Activated CD4-positive, alpha-beta T cell treated with anti-CD3 and anti-CD28 coated beads for 36 hours (primary cell): ENCODE measurements around the gene INHBB. TPM values are rescaled to one million over a fixed set of nuclear protein-coding genes. Genes with fewer than 3 reads are reported as not detected.

Source experiments
- ATAC-seq: fragments of 200-7000 bp; cut with Tn5 transposase; one replicate; pipeline ENCODE4 v1.10.0; 2021; ENCODE audit warnings: mild to moderate bottlenecking, moderate library complexity
- CTCF ChIA-PET: fragments of 350-600 bp; sonication (Branson Sonifier 250); formaldehyde crosslinking; loops from one replicate; lab custom pipeline; 2021; ENCODE audit warnings: antibody characterized with exemption; lab: Charles Lee
- POLR2A ChIA-PET: fragments of 350-600 bp; sonication (Branson Sonifier 250); formaldehyde crosslinking; loops from one replicate; lab custom pipeline; 2021; ENCODE audit warnings: antibody characterized with exemption, inconsistent platforms; lab: Charles Lee
- DNase-seq: peaks from one replicate; pipeline ENCODE4 v3.0.0-alpha.2; 2020
- H3K27ac Mint-ChIP-seq: one replicate; pipeline ENCODE4 v1.8.0; 2021; ENCODE audit warnings: mixed read lengths
- H3K27me3 Mint-ChIP-seq: one replicate; pipeline ENCODE4 v1.8.0; 2021; ENCODE audit warnings: mixed read lengths
- H3K36me3 Mint-ChIP-seq: one replicate; pipeline ENCODE4 v1.8.0; 2021; ENCODE audit warnings: low read depth, mixed read lengths
- H3K4me1 Mint-ChIP-seq: one replicate; pipeline ENCODE4 v1.8.0; 2021; ENCODE audit warnings: mixed read lengths
- H3K4me3 Mint-ChIP-seq: one replicate; pipeline ENCODE4 v1.8.0; 2021; ENCODE audit warnings: mild to moderate bottlenecking, moderate library complexity, mixed read lengths
- H3K9me3 Mint-ChIP-seq: one replicate; pipeline ENCODE4 v1.8.0; 2021; ENCODE audit warnings: low read depth, mixed read lengths
- intact Hi-C, 2 experiments: fragments of 100-400 bp; cut with DNase I in 1 of 2; cut with micrococcal nuclease in 1 of 2; formaldehyde crosslinking; loops; one replicate each; pipeline versions ENCODE4 v1.14.2 to v1.15.1; 2022 to 2024; cut with DNase I, micrococcal nuclease
- total RNA-seq, 2 experiments: library from RNA; stranded (reverse); gene quantifications; one replicate each; pipeline ENCODE4 v1.2.3, GENCODE V29; 2021

INHBB gene
- total RNA-seq, 2 experiments from 2014 or later: not detected

DNA sequence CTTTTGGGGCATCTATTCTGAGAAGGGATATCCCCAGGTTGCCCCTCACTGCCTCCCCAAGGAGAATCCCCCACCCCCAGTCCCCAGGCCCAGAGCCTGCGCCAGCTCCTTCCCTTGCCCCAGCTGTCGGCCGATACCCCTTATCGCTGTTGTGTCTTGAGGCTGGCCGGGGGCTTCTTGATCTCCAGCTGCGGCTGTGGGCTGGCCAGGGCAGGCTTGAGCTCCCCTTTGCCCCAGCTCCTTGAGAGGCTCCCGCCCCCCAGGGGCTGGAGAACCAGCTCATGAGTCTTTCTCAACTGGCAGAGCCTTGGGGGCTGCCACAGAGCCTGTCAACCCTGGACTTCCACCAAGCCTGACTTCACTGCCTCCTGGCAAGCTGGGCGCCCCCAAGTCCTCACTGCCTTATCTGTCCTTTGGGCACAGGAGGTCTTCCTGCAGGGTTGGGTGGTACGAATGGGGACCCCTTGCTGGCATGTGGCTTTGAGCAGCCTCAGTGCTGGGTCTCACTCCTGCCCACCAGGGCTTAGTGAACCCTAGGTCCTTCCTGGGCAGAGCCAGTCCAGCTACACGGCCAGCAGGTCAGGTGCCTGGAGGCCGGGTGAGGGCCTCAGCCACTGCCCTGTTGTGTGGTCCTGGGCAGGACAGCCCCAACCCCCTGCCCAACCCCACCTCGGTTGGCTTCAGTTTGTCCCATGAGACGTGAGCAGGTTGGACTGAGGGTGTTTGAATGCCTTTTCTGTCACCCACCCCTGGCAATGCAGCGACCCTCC, 29.5 kb downstream of the INHBB start:
- no peak for DNase-seq
- H3K4me3 Mint-ChIP-seq: no peak overlapping the region
- POLR2A ChIA-PET: no interaction called here
- no peak for ATAC-seq
- no peaks in the 10 kb centered on the region for H3K36me3 Mint-ChIP-seq
- CTCF ChIA-PET: no interaction called here
- intact Hi-C loops: no loop called here
- H3K27ac Mint-ChIP-seq: no peak overlapping the region
- peaks cover 7% of the 10 kb centered on the region for H3K27me3 Mint-ChIP-seq
- H3K9me3 Mint-ChIP-seq: no peaks in the 10 kb centered on the region
- no peaks in the 10 kb centered on the region for H3K4me1 Mint-ChIP-seq

GRCh38 chr2:120376101-120376500, 30.2 kb downstream of the INHBB start:
- Mint-ChIP-seq H3K27ac (no peak overlapping the region), H3K9me3 (no peaks in the 10 kb centered on the region), H3K36me3 (no peaks in the 10 kb centered on the region), H3K27me3 (peaks cover 7% of the 10 kb centered on the region), H3K4me1 (no peaks in the 10 kb centered on the region), H3K4me3 (no peak overlapping the region)
- intact Hi-C loops: no loop called here
- DNase-seq: no peak
- ATAC-seq: no peak
- ChIA-PET CTCF (interaction anchor here (0.8 kb wide), 1 partner anchor 266 kb away, joined by 3 read pairs; no protein-coding TSS in a partner anchor), POLR2A (no interaction called here)

DNA sequence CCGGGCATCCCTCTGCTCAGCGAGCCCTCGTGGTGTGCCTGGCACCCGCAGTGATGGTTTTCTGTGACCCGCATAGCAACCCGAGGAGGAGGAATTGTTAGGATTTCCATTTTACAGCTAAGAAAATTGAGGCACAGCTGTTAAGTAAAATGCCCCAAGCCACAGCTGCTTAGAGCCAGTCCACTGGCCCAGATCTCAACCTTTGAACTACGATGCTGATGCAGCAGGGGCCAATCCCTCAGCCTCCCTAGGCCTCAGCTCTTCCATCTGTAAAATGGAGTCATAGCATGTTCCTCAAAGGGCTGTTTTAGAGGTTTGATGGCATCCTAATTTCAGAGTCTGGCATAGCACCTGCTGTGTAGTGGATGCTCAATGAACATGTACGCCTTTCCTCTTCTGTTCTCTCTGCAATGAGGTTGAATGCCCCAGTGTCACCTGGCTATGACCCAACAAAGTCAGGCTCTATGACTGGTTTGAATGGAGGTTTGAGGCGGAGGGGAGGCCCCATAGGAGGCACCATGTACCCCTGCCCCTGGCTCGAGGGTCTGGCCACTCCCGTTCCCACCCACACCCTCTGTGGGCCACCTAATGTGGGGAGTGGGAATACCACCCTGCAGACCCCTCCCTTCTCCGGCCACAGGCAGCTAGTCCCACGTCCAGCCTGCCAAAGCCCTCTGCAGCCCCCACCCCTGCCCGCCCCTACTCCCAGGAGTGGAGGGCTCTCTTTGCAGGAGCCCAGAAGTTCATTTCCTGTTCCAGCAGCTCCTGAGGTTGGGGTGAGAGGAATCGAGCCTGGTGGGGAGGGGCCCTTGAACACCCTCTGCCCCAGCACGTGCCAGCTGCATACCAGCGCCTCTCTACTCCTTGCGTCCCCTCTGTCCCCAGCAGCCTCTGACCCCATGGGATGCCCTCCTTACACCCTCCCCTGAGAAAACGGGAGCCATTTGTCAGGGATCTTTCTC, 31.0 kb downstream of the INHBB start:
- H3K4me3 Mint-ChIP-seq: no peak overlapping the region
- H3K27ac Mint-ChIP-seq: no peak overlapping the region
- ChIA-PET CTCF (interaction anchor here (0.8 kb wide), 1 partner anchor 267 kb away, joined by 3 read pairs; no protein-coding TSS in a partner anchor), POLR2A (no interaction called here)
- ATAC-seq (no peak), DNase-seq (no peak)
- H3K27me3 Mint-ChIP-seq: peaks cover 7% of the 10 kb centered on the region
- intact Hi-C loops: no loop called here
- H3K4me1 Mint-ChIP-seq: no peaks in the 10 kb centered on the region
- H3K9me3 Mint-ChIP-seq: no peaks in the 10 kb centered on the region
- no peaks in the 10 kb centered on the region for H3K36me3 Mint-ChIP-seq

DNA sequence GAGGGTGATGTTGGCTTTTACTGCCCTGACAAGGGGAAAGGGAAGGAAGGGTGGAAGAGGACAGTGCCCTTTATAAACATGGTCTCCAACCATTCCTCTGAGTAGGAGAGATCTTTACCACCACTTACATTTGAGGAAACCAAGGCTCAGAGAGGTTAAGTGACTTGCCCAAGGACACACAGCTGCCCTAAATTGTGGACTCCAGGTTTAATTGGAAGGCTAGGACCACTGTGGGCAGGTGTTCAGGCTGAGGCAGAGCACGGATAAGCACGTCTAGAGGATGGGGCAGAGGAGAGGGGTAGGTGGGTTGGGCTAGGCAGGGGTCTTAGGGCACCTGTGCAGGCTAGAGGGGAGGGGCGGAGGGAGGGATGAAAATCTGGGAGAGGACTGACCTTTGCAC, 32.7 kb downstream of the INHBB start:
- Mint-ChIP-seq H3K27ac (no peak overlapping the region), H3K36me3 (no peaks in the 10 kb centered on the region), H3K27me3 (peaks cover 7% of the 10 kb centered on the region), H3K4me3 (no peak overlapping the region), H3K4me1 (no peaks in the 10 kb centered on the region), H3K9me3 (no peaks in the 10 kb centered on the region)
- intact Hi-C loops: no loop called here
- ChIA-PET POLR2A (no interaction called here), CTCF (no interaction called here)
- DNase-seq: no peak
- no peak for ATAC-seq

DNA sequence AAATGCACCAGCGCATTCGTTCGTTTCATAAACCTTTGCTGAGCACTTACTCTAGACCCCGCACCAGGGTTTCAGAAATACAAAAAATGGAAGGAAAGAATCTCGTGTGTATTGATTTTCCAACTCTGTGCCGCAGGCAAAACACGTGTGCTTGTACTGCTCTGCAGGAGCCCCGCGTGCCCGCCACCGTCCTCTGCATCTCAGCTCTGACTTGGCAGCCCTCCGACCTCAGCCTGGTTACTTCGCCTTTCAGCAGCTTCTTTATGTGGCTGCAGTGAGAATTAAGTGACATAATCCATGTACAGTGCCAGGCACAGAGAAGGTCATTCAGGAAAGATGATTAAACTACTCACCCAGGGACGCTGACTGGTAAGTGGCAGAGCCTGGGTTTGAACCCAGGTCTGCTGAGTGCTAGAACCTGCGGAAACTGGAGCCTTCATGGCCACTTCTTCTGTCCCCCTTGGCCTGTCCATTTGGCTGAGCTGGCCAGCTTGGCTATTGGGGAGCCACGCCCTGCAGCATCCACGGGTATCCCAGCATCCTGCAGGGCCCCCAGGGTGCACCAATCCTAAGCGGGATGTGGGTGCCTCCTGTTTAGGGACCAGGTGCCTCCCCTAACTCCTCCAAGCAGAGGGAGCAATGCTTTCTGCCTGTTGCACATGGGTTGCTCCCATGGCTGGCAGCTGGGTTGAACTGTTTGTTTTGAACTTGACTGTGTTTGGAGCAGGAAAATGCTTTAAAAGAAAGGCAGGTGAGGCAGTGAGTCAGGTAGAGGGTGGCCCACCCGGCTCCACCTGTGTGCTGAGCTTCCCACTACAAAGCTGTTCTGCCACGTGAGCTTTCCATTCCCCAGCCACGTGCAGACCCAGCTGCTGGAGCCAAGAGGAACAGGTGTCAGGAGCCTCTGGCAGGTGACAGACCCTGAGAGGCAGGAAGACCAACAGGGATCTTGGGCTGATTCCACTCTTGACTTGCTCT, 34.3 kb downstream of the INHBB start:
- ATAC-seq (no peak), DNase-seq (no peak)
- intact Hi-C loops: no loop called here
- ChIA-PET POLR2A (no interaction called here), CTCF (interaction anchor here (1.1 kb wide), 1 partner anchor 20 kb away, joined by 3 read pairs; no protein-coding TSS in a partner anchor)
- H3K4me1 Mint-ChIP-seq: no peaks in the 10 kb centered on the region
- H3K9me3 Mint-ChIP-seq: no peaks in the 10 kb centered on the region
- no peak overlapping the region for H3K27ac Mint-ChIP-seq
- peaks cover 7% of the 10 kb centered on the region for H3K27me3 Mint-ChIP-seq
- no peak overlapping the region for H3K4me3 Mint-ChIP-seq
- no peaks in the 10 kb centered on the region for H3K36me3 Mint-ChIP-seq

GRCh38 chr2:120381192-120381591, 35.3 kb downstream of the INHBB start:
- Mint-ChIP-seq H3K9me3 (no peaks in the 10 kb centered on the region), H3K36me3 (no peaks in the 10 kb centered on the region), H3K27ac (no peak overlapping the region), H3K4me3 (no peak overlapping the region), H3K27me3 (peaks cover 7% of the 10 kb centered on the region), H3K4me1 (no peaks in the 10 kb centered on the region)
- intact Hi-C loops: no loop called here
- no peak for DNase-seq
- no peak for ATAC-seq
- ChIA-PET CTCF (no interaction called here), POLR2A (no interaction called here)

GRCh38 chr2:120381661-120382060, 35.7 kb downstream of the INHBB start:
- ATAC-seq: no peak
- no peaks in the 10 kb centered on the region for H3K36me3 Mint-ChIP-seq
- no peak overlapping the region for H3K4me3 Mint-ChIP-seq
- no peaks in the 10 kb centered on the region for H3K4me1 Mint-ChIP-seq
- peaks cover 7% of the 10 kb centered on the region for H3K27me3 Mint-ChIP-seq
- ChIA-PET CTCF (no interaction called here), POLR2A (no interaction called here)
- no peak for DNase-seq
- intact Hi-C loops: no loop called here
- no peaks in the 10 kb centered on the region for H3K9me3 Mint-ChIP-seq
- H3K27ac Mint-ChIP-seq: no peak overlapping the region

- Mint-ChIP-seq H3K4me3 (no peak overlapping the region), H3K4me1 (no peaks in the 10 kb centered on the region), H3K36me3 (no peaks in the 10 kb centered on the region), H3K9me3 (no peaks in the 10 kb centered on the region), H3K27me3 (peaks cover 7% of the 10 kb centered on the region), H3K27ac (no peak overlapping the region)
- POLR2A ChIA-PET: no interaction called here
- ATAC-seq (no peak), DNase-seq (no peak)
- intact Hi-C loops: no loop called here
- CTCF ChIA-PET: interaction anchor here (0.5 kb wide), 1 partner anchor 83 kb away, joined by 3 read pairs; no protein-coding TSS in a partner anchor
Measured at GRCh38 chr2:120382541-120383144, 36.7 kb downstream of the INHBB start.

DNA sequence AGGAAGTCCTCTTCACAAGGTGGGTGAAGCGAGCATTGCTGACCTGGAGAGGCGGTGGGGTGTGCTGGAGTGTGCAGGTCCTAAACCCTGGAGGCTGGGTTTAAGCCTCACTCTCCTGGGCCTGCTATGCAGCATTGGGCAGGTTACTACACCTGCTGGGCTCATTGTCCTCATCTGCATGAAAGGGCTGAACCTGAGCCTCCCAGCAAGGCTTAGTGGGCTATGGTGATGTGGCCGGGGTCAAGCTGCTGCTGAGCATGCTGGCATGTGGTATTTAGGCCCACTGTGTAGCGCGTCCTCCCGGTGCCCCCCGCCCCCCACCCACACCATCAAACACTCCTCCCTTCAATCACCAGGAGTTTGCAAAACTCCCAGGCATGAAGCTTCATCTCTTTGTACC, 37.3 kb downstream of the INHBB start:
- POLR2A ChIA-PET: no interaction called here
- CTCF ChIA-PET: interaction anchor here (0.5 kb wide), 1 partner anchor 84 kb away, joined by 3 read pairs; no protein-coding TSS in a partner anchor
- Mint-ChIP-seq H3K4me1 (no peaks in the 10 kb centered on the region), H3K9me3 (no peaks in the 10 kb centered on the region), H3K4me3 (no peak overlapping the region), H3K36me3 (no peaks in the 10 kb centered on the region), H3K27me3 (peaks cover 5% of the 10 kb centered on the region), H3K27ac (no peak overlapping the region)
- DNase-seq: no peak
- intact Hi-C loops: no loop called here
- no peak for ATAC-seq

- no peak for ATAC-seq
- POLR2A ChIA-PET: no interaction called here
- Mint-ChIP-seq H3K9me3 (no peaks in the 10 kb centered on the region), H3K27me3 (peaks cover 2% of the 10 kb centered on the region), H3K27ac (no peak overlapping the region), H3K4me1 (no peaks in the 10 kb centered on the region), H3K4me3 (no peak overlapping the region), H3K36me3 (no peaks in the 10 kb centered on the region)
- intact Hi-C loops: no loop called here
- DNase-seq: no peak
- CTCF ChIA-PET: interaction anchor here (0.8 kb wide), 1 partner anchor 979 kb away, joined by 3 read pairs; no protein-coding TSS in a partner anchor
Measured at GRCh38 chr2:120383631-120384340, 37.9 kb downstream of the INHBB start.
